Activated CD4-positive, alpha-beta T cell treated with anti-CD3 and anti-CD28 coated beads for 36 hours (primary cell): Measurements from ENCODE around the gene RNMT. TPM values are rescaled to one million over a fixed set of nuclear protein-coding genes. Genes with fewer than 3 reads are reported as not detected.

ENCODE experiments used
- ATAC-seq: fragments of 200-7000 bp; cut with Tn5 transposase; one replicate; pipeline ENCODE4 v1.10.0; 2021; ENCODE audit warnings: mild to moderate bottlenecking, moderate library complexity
- CTCF ChIA-PET: fragments of 350-600 bp; sonication (Branson Sonifier 250); formaldehyde crosslinking; loops from one replicate; lab custom pipeline; 2021; ENCODE audit warnings: antibody characterized with exemption; lab: Charles Lee
- POLR2A ChIA-PET: fragments of 350-600 bp; sonication (Branson Sonifier 250); formaldehyde crosslinking; loops from one replicate; lab custom pipeline; 2021; ENCODE audit warnings: antibody characterized with exemption, inconsistent platforms; lab: Charles Lee
- DNase-seq: peaks from one replicate; pipeline ENCODE4 v3.0.0-alpha.2; 2020
- H3K27ac Mint-ChIP-seq: one replicate; pipeline ENCODE4 v1.8.0; 2021; ENCODE audit warnings: mixed read lengths
- H3K27me3 Mint-ChIP-seq: one replicate; pipeline ENCODE4 v1.8.0; 2021; ENCODE audit warnings: mixed read lengths
- H3K36me3 Mint-ChIP-seq: one replicate; pipeline ENCODE4 v1.8.0; 2021; ENCODE audit warnings: low read depth, mixed read lengths
- H3K4me1 Mint-ChIP-seq: one replicate; pipeline ENCODE4 v1.8.0; 2021; ENCODE audit warnings: mixed read lengths
- H3K4me3 Mint-ChIP-seq: one replicate; pipeline ENCODE4 v1.8.0; 2021; ENCODE audit warnings: mild to moderate bottlenecking, moderate library complexity, mixed read lengths
- H3K9me3 Mint-ChIP-seq: one replicate; pipeline ENCODE4 v1.8.0; 2021; ENCODE audit warnings: low read depth, mixed read lengths
- intact Hi-C, 2 experiments: fragments of 100-400 bp; cut with DNase I in 1 of 2; cut with micrococcal nuclease in 1 of 2; formaldehyde crosslinking; loops; one replicate each; pipeline versions ENCODE4 v1.14.2 to v1.15.1; 2022 to 2024; cut with DNase I, micrococcal nuclease
- total RNA-seq, 2 experiments: library from RNA; stranded (reverse); gene quantifications; one replicate each; pipeline ENCODE4 v1.2.3, GENCODE V29; 2021

Gene RNMT
- total RNA-seq, 2 experiments from 2014 or later: 61.2 to 64.3 TPM

GRCh38 chr18:13811993-13812392 lies 85.5 kb downstream of the RNMT start:
- ChIA-PET CTCF (interaction anchor here (0.8 to 4.6 kb wide), 11 partner anchors 8 to 275 kb away, joined by 3 to 50 read pairs (median 5); partner anchors contain the start of genes MC2R and MC5R), POLR2A (no interaction called here)
- no peaks in the 10 kb centered on the region for H3K36me3 Mint-ChIP-seq
- no peaks in the 10 kb centered on the region for H3K4me1 Mint-ChIP-seq
- intact Hi-C loops: loop anchor here (2.0 to 5.0 kb wide), 3 partner anchors 275 to 585 kb away; no protein-coding TSS in a partner anchor
- ATAC-seq (no peak), DNase-seq (no peak)
- no peak overlapping the region for H3K27ac Mint-ChIP-seq
- H3K4me3 Mint-ChIP-seq: no peak overlapping the region
- H3K27me3 Mint-ChIP-seq: peaks cover 2% of the 10 kb centered on the region
- no peaks in the 10 kb centered on the region for H3K9me3 Mint-ChIP-seq

GRCh38 chr18:13813271-13813849 lies 86.9 kb downstream of the RNMT start:
- Mint-ChIP-seq H3K36me3 (no peaks in the 10 kb centered on the region), H3K27me3 (peaks cover 2% of the 10 kb centered on the region), H3K27ac (no peak overlapping the region), H3K9me3 (no peaks in the 10 kb centered on the region), H3K4me1 (no peaks in the 10 kb centered on the region), H3K4me3 (no peak overlapping the region)
- ATAC-seq: peak; percentile 91
- intact Hi-C loops: loop anchor here (2.0 to 5.0 kb wide), 3 partner anchors 273 to 584 kb away; no protein-coding TSS in a partner anchor
- DNase-seq: peak; percentile 74
- CTCF ChIA-PET: interaction anchor here (0.7 to 4.6 kb wide), 30 partner anchors 8 to 643 kb away, joined by 3 to 50 read pairs (median 4); partner anchors contain the start of gene MC5R
- POLR2A ChIA-PET: no interaction called here

Other genes starting within 250 kb of the RNMT start
- 10 to 100 TPM; 46.8 to 56.4 TPM for gene FAM210A, start 115 bp upstream of the RNMT start, total RNA-seq
- not detected for gene MC5R, start 97.5 kb downstream of the RNMT start, total RNA-seq
- gene MC2R, start 188.9 kb downstream of the RNMT start, total RNA-seq: not detected